PFSK-1 (cell line): Measurements from ENCODE around the gene CAMK1D.

Source experiments
- FOXP2 ChIP-seq: optimal IDR thresholded peaks from 2 replicates; pipeline ENCODE3; 2011; ENCODE audit warnings: borderline replicate concordance, control low read depth, inconsistent platforms; ENCODE audit not compliant: insufficient read depth; ENCODE audit errors: extremely low read length, extremely low read depth
- POLR2AphosphoS5 ChIP-seq: IDR thresholded peaks from 2 replicates; pipeline ENCODE4 v1.6.1; 2012; ENCODE audit warnings: low read depth, mild to moderate bottlenecking, control low read depth, low read length, moderate library complexity
- SIN3A ChIP-seq: IDR thresholded peaks from 2 replicates; pipeline ENCODE4 v1.6.1; 2012; ENCODE audit warnings: mild to moderate bottlenecking, low read length, moderate library complexity, borderline replicate concordance; ENCODE audit not compliant: insufficient read depth
- TAF1 ChIP-seq: IDR thresholded peaks from 2 replicates; pipeline ENCODE4 v1.6.1; 2012; ENCODE audit warnings: low read length, control low read depth, borderline replicate concordance; ENCODE audit not compliant: insufficient read depth
- TF ChIP-seq, protein P1 (sequence below), 2 experiments: IDR thresholded peaks; 2 replicates each; pipeline versions ENCODE4 v1.6.1 to v1.8.0; 2011 to 2012; ENCODE audit warnings: low read depth in 2 of 2, low read length in 2 of 2, control low read depth in 1 of 2, inconsistent platforms in 1 of 2, mild to moderate bottlenecking in 1 of 2, moderate library complexity in 1 of 2; ENCODE audit not compliant: insufficient read depth in 1 of 2

CAMK1D gene

GRCh38 chr10:12403119-12403518 lies 53.8 kb downstream of the CAMK1D start:
- TF ChIP-seq POLR2AphosphoS5 (no peak), FOXP2 (no peak), TAF1 (no peak), SIN3A (no peak)
- TF ChIP-seq, protein P1, sequence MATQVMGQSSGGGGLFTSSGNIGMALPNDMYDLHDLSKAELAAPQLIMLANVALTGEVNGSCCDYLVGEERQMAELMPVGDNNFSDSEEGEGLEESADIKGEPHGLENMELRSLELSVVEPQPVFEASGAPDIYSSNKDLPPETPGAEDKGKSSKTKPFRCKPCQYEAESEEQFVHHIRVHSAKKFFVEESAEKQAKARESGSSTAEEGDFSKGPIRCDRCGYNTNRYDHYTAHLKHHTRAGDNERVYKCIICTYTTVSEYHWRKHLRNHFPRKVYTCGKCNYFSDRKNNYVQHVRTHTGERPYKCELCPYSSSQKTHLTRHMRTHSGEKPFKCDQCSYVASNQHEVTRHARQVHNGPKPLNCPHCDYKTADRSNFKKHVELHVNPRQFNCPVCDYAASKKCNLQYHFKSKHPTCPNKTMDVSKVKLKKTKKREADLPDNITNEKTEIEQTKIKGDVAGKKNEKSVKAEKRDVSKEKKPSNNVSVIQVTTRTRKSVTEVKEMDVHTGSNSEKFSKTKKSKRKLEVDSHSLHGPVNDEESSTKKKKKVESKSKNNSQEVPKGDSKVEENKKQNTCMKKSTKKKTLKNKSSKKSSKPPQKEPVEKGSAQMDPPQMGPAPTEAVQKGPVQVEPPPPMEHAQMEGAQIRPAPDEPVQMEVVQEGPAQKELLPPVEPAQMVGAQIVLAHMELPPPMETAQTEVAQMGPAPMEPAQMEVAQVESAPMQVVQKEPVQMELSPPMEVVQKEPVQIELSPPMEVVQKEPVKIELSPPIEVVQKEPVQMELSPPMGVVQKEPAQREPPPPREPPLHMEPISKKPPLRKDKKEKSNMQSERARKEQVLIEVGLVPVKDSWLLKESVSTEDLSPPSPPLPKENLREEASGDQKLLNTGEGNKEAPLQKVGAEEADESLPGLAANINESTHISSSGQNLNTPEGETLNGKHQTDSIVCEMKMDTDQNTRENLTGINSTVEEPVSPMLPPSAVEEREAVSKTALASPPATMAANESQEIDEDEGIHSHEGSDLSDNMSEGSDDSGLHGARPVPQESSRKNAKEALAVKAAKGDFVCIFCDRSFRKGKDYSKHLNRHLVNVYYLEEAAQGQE (IDR thresholded peaks at IDR 0.05; ENCODE audit: insufficient read depth in 1 of 2, low read depth in 2 of 2, low read length in 2 of 2): no peak

DNA sequence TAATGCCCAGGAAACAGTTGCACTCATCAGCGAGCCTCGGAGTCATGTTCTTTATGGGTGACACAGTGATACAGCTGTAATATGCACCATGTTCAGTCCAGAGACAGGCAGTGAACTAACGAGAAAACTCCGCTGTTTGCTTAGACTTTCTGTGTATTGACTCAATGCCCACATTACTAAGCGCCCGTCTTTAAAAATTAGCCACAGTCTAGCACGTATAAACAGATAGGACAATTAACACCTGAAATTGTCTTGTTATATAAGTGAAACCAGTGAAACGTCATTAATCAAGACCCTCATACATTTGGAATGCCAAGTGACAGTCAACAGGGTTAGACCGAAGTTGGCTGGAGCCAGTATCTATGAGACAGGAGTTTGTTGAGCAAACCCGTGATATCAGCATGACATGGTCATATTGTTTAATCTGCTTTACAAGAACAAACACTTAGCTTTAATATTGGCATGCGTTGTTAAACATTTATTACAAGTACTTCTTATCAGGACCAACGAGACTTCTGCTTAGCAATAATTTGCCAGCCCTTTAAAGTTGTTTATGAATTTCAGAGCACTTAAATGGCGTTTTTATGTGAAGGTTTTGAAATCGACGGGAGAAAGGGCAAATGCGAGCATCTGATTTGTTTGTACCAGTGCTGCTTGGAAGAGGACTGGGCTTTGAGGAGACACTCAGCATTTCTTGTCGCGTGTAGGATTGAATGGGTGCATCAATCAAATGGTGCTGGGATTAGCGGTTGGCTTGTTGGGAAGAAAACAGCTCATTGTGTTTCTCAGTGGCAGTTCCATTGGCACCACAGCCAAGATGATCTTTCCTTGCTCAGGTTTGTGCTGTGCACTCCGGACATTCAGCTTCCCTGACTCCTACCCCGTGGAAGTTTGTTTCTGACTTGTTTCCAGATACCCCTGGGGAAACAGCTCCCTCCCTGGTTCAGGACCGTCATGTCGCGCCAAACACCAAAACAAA lies 56.3 kb downstream of the CAMK1D start:
- TF ChIP-seq TAF1 (no peak), SIN3A (no peak), POLR2AphosphoS5 (no peak), FOXP2 (no peak)
- TF ChIP-seq, protein P1 (IDR thresholded peaks at IDR 0.05; ENCODE audit: insufficient read depth in 1 of 2, low read depth in 2 of 2, low read length in 2 of 2): no peak

GRCh38 chr10:12406764-12407400 lies 57.5 kb downstream of the CAMK1D start:
- TF ChIP-seq TAF1 (no peak), POLR2AphosphoS5 (no peak), SIN3A (no peak), FOXP2 (no peak)
- TF ChIP-seq, protein P1 (IDR thresholded peaks at IDR 0.05; ENCODE audit: insufficient read depth in 1 of 2, low read depth in 2 of 2, low read length in 2 of 2): no peak

DNA sequence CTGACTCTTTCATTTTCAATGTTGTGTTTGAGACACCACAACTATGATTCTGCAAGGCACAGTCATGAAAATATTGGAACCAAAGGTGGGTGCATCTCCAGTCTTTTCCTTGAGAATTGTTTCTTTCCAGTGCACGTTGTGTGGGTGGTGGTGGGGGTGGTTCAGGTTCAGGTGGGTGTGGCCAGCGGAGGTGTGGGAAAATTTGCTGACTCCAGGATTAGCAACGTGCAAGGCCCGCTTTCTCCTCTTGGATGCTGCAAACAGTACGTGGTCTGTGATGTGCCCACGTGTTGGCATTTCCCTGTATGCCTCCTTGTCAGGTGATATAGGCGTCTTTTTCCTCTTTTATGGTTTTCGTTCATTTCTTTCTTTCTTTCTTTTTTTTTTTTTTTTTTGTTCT lies 59.1 kb downstream of the CAMK1D start:
- TF ChIP-seq SIN3A (no peak), TAF1 (no peak), POLR2AphosphoS5 (no peak), FOXP2 (no peak)
- TF ChIP-seq, protein P1 (IDR thresholded peaks at IDR 0.05; ENCODE audit: insufficient read depth in 1 of 2, low read depth in 2 of 2, low read length in 2 of 2): no peak
